Smooth muscle cell (in vitro differentiated cells): Measurements from ENCODE around the gene CELSR1. TPM values are rescaled to one million over a fixed set of nuclear protein-coding genes. Genes with fewer than 3 reads are reported as not detected.
A peak's percentile ranks its signal among the peaks of the same experiment; 100 is the strongest.

Experiments used
- DNase-seq: peaks from one replicate; lab custom pipeline; 2025; ENCODE audit not compliant: unreplicated experiment; lab: John Stamatoyannopoulos, UW
- H2AFZ ChIP-seq: fragments of 200-600 bp; sonication (generic); 2 replicates; pipeline ENCODE4 v1.6.0; 2016; ENCODE audit warnings: antibody characterized with exemption, low read depth, mild to moderate bottlenecking
- H3F3A ChIP-seq: fragments of 200-600 bp; sonication (generic); 2 replicates; pipeline ENCODE4 v1.6.0; 2017; ENCODE audit warnings: antibody characterized with exemption, low read depth
- H3K27ac ChIP-seq: fragments of 200-600 bp; sonication (generic); 2 replicates; pipeline ENCODE4 v1.5.1; 2016; ENCODE audit warnings: low read depth, mild to moderate bottlenecking
- H3K27me3 ChIP-seq: fragments of 200-600 bp; sonication (generic); 2 replicates; pipeline ENCODE4 v1.6.1; 2016; ENCODE audit warnings: low read depth, mild to moderate bottlenecking
- H3K36me3 ChIP-seq: fragments of 200-600 bp; sonication (generic); 2 replicates; pipeline ENCODE4 v1.5.1; 2016; ENCODE audit warnings: low read depth
- H3K4me1 ChIP-seq: fragments of 200-600 bp; sonication (generic); 2 replicates; pipeline ENCODE4 v1.5.1; 2016; ENCODE audit warnings: low read depth
- H3K4me2 ChIP-seq: fragments of 200-600 bp; sonication (generic); 2 replicates; pipeline ENCODE4 v1.6.0; 2016; ENCODE audit warnings: mild to moderate bottlenecking
- H3K4me3 ChIP-seq: fragments of 200-600 bp; sonication (generic); 2 replicates; pipeline ENCODE4 v1.5.1; 2016; ENCODE audit warnings: mild to moderate bottlenecking
- H3K79me2 ChIP-seq: fragments of 200-600 bp; sonication (generic); 2 replicates; pipeline ENCODE4 v1.6.0; 2016; ENCODE audit warnings: low read depth, mild to moderate bottlenecking
- H3K9ac ChIP-seq: fragments of 200-600 bp; sonication (generic); 2 replicates; pipeline ENCODE4 v1.6.0; 2016; ENCODE audit warnings: low read depth
- H3K9me3 ChIP-seq: fragments of 200-600 bp; sonication (generic); replicated peaks from 2 replicates; pipeline ENCODE4 v1.5.1; 2016; ENCODE audit warnings: low read depth
- H4K20me1 ChIP-seq: fragments of 200-600 bp; sonication (generic); 2 replicates; pipeline ENCODE4 v1.6.0; 2016; ENCODE audit warnings: low read depth
- CTCF ChIP-seq: fragments of 200-600 bp; sonication (generic); IDR thresholded peaks from 2 replicates; pipeline ENCODE4 v1.5.1; 2017; ENCODE audit warnings: borderline replicate concordance, mild to moderate bottlenecking, antibody characterized with exemption; ENCODE audit not compliant: insufficient read depth, poor library complexity, severe bottlenecking
- WGBS: methylation state at CpG from one replicate; pipeline ENCODE4 v1.1.7; 2016; ENCODE audit warnings: low lambda C conversion rate; 5-methylcytosine and 5-hydroxymethylcytosine counted together
- polyA plus RNA-seq: library from polyadenylated mRNA; unstranded; fragments of >200 nt; fragmentation: Nextera tagmentation; extraction: Ambion mirVana; gene quantifications from 2 replicates; pipeline ENCODE4 v1.2.1, GENCODE V29; 2016
- total RNA-seq: library from RNA; depleted of rRNA; stranded (reverse); fragments of >200 nt; gene quantifications from 2 replicates; pipeline ENCODE4 v1.2.3, GENCODE V29; 2014

Gene CELSR1
- total and polyA plus RNA-seq, 2 experiments from 2014 or later, result 3.6 to 15.2 TPM

GRCh38 chr22:46541536-46541935 is 4.1 kb upstream of the CELSR1 start:
- Histone ChIP-seq H3K36me3 (no peaks in the 10 kb centered on the region), H3K27ac (no peak overlapping the region), H3K9me3 (no peaks in the 10 kb centered on the region)

GRCh38 chr22:46540874-46541273 is 3.5 kb upstream of the CELSR1 start:
- Histone ChIP-seq H3K4me3 (no peak overlapping the region), H3K4me1 (peaks cover 9% of the 10 kb centered on the region), H3K79me2 (no peaks in the 10 kb centered on the region), H3K27me3 (peaks cover 4% of the 10 kb centered on the region), H3K4me2 (no peak overlapping the region), H3K27ac (no peak overlapping the region), H3K9me3 (no peaks in the 10 kb centered on the region), H3F3A (peaks cover 7% of the 10 kb centered on the region), H3K9ac (no peak overlapping the region), H2AFZ (no peak overlapping the region), H4K20me1 (peaks cover 4% of the 10 kb centered on the region), H3K36me3 (no peaks in the 10 kb centered on the region)
- 98% methylated on average over 5 of the region's 5 CpGs for WGBS
- no peak for TF ChIP-seq CTCF
- DNase-seq, result no peak

More at GRCh38 chr22:46541536-46541935, 4.1 kb upstream of the CELSR1 start:
- peaks cover 4% of the 10 kb centered on the region for H3K27me3 ChIP-seq
- WGBS, result 81% methylated on average over 7 of the region's 7 CpGs
- peaks cover 14% of the 10 kb centered on the region for H3F3A ChIP-seq
- H4K20me1 ChIP-seq, result peaks cover 4% of the 10 kb centered on the region
- H3K79me2 ChIP-seq, result no peaks in the 10 kb centered on the region
- no peak for DNase-seq
- H3K4me2 ChIP-seq, result no peak overlapping the region
- H2AFZ ChIP-seq, result no peak overlapping the region
- no peak for TF ChIP-seq CTCF
- peaks cover 10% of the 10 kb centered on the region for H3K4me1 ChIP-seq
- no peak overlapping the region for H3K9ac ChIP-seq
- H3K4me3 ChIP-seq, result no peak overlapping the region

GRCh38 chr22:46539169-46539568 is 1.7 kb upstream of the CELSR1 start:
- Histone ChIP-seq H4K20me1 (peaks cover 4% of the 10 kb centered on the region), H3K79me2 (peaks cover 4% of the 10 kb centered on the region), H3K9me3 (no peaks in the 10 kb centered on the region), H3F3A (no peaks in the 10 kb centered on the region), H3K9ac (no peak overlapping the region), H3K4me3 (peak overlapping the region; percentile 56), H3K27ac (peak overlapping the region; percentile 36), H3K27me3 (peaks cover 4% of the 10 kb centered on the region), H3K4me1 (peaks cover 9% of the 10 kb centered on the region), H2AFZ (peak overlapping the region; percentile 85), H3K36me3 (no peaks in the 10 kb centered on the region), H3K4me2 (peak overlapping the region; percentile 97)
- no peak for DNase-seq
- WGBS, result 67% methylated on average over 9 of the region's 9 CpGs
- TF ChIP-seq CTCF, result no peak

GRCh38 chr22:46538814-46539160 is 1.4 kb upstream of the CELSR1 start:
- H3K9ac ChIP-seq, result peak overlapping the region; percentile 54
- H3K4me1 ChIP-seq, result peaks cover 9% of the 10 kb centered on the region
- H4K20me1 ChIP-seq, result peaks cover 4% of the 10 kb centered on the region
- WGBS, result 12% methylated on average over 13 of the region's 13 CpGs
- no peaks in the 10 kb centered on the region for H3K36me3 ChIP-seq
- H3K9me3 ChIP-seq, result no peaks in the 10 kb centered on the region
- H3K27me3 ChIP-seq, result peaks cover 4% of the 10 kb centered on the region
- peak overlapping the region; percentile 97 for H3K4me2 ChIP-seq
- peak overlapping the region; percentile 56 for H3K4me3 ChIP-seq
- H3F3A ChIP-seq, result no peaks in the 10 kb centered on the region
- TF ChIP-seq CTCF, result no peak
- H3K79me2 ChIP-seq, result peaks cover 8% of the 10 kb centered on the region
- H3K27ac ChIP-seq, result peak overlapping the region; percentile 36
- peak overlapping the region; percentile 85 for H2AFZ ChIP-seq
- DNase-seq, result no peak
